Left ventricle myocardium inferior (tissue), 1 donor: ENCODE results near the gene KLC3. TPM values are rescaled to one million over a fixed set of nuclear protein-coding genes. Genes with fewer than 3 reads are reported as not detected.

Experiments
- DNase-seq: peaks from one replicate; pipeline ENCODE4 v3.0.0-alpha.2; 2020
- H3K27ac ChIP-seq: fragments of 200-600 bp; replicated peaks from 2 replicates; pipeline ENCODE4 v1.8.0; 2021
- H3K27me3 ChIP-seq: fragments of 200-600 bp; 2 replicates; pipeline ENCODE4 v1.8.0; 2021; ENCODE audit warnings: low read depth
- H3K36me3 ChIP-seq: fragments of 200-600 bp; 2 replicates; pipeline ENCODE4 v1.8.0; 2021
- H3K4me1 ChIP-seq: fragments of 200-600 bp; 2 replicates; pipeline ENCODE4 v1.8.0; 2021
- H3K4me3 ChIP-seq: fragments of 200-600 bp; 2 replicates; pipeline ENCODE4 v1.8.0; 2021; ENCODE audit warnings: mild to moderate bottlenecking, moderate library complexity
- H3K9me3 ChIP-seq: fragments of 200-600 bp; replicated peaks from 2 replicates; pipeline ENCODE4 v1.8.0; 2021
- CTCF ChIP-seq: fragments of 200-600 bp; IDR thresholded peaks from 2 replicates; pipeline ENCODE4 v1.8.0; 2021; ENCODE audit warnings: antibody characterized with exemption, mild to moderate bottlenecking, borderline replicate concordance
- intact Hi-C: fragments of 100-400 bp; cut with micrococcal nuclease; formaldehyde crosslinking; loops from one replicate; pipeline ENCODE4 v1.11.0; 2022
- total RNA-seq: library from RNA; stranded (reverse); fragmentation: NEBNext Ultra II Directional; extraction: Animal tissue kit (Norgen Biotek cat#: 25700); gene quantifications from one replicate; pipeline ENCODE4 v1.2.1, GENCODE V29; 2021
- donor health status: DM: no; HTN: yes; CAD: no; lungs with severe emphysema.

The KLC3 gene
- total RNA-seq, 1 donor from 2014 or later = not detected

GRCh38 chr19:45303269-45304060 lies 37.1 kb upstream of the KLC3 start:
- Histone ChIP-seq H3K27ac (no peak overlapping the region), H3K9me3 (peaks cover 6% of the 10 kb centered on the region), H3K4me3 (no peak overlapping the region), H3K36me3 (peaks cover 45% of the 10 kb centered on the region), H3K27me3 (no peaks in the 10 kb centered on the region), H3K4me1 (no peaks in the 10 kb centered on the region)
- TF ChIP-seq CTCF = no peak
- intact Hi-C loops = no loop called here
- no peak for DNase-seq

- Histone ChIP-seq H3K27ac (peak overlapping the region; percentile 38), H3K4me1 (no peaks in the 10 kb centered on the region)
- intact Hi-C loops = no loop called here
Observed at GRCh38 chr19:45304141-45304926, 36.2 kb upstream of the KLC3 start.

GRCh38 chr19:45305007-45305406 lies 35.5 kb upstream of the KLC3 start:
- intact Hi-C loops = no loop called here
- H3K4me1 ChIP-seq = no peaks in the 10 kb centered on the region
- H3K36me3 ChIP-seq = peaks cover 42% of the 10 kb centered on the region
- H3K27ac ChIP-seq = peak overlapping the region; percentile 38
- peaks cover 6% of the 10 kb centered on the region for H3K9me3 ChIP-seq
- no peaks in the 10 kb centered on the region for H3K27me3 ChIP-seq
- DNase-seq = no peak
- H3K4me3 ChIP-seq = no peak overlapping the region
- no peak for TF ChIP-seq CTCF

More at GRCh38 chr19:45304141-45304926, 36.2 kb upstream of the KLC3 start:
- no peak overlapping the region for H3K4me3 ChIP-seq
- H3K27me3 ChIP-seq = no peaks in the 10 kb centered on the region
- peaks cover 45% of the 10 kb centered on the region for H3K36me3 ChIP-seq
- no peak for TF ChIP-seq CTCF
- no peak for DNase-seq
- peaks cover 6% of the 10 kb centered on the region for H3K9me3 ChIP-seq

- H3K36me3 ChIP-seq = peaks cover 40% of the 10 kb centered on the region
- H3K27ac ChIP-seq = peak overlapping the region; percentile 38
Observed at GRCh38 chr19:45305421-45305820, 35.1 kb upstream of the KLC3 start.

More at GRCh38 chr19:45305421-45305820, 35.1 kb upstream of the KLC3 start:
- Histone ChIP-seq H3K4me3 (no peak overlapping the region), H3K4me1 (no peaks in the 10 kb centered on the region), H3K9me3 (peaks cover 6% of the 10 kb centered on the region), H3K27me3 (no peaks in the 10 kb centered on the region)
- no peak for TF ChIP-seq CTCF
- intact Hi-C loops = no loop called here
- no peak for DNase-seq
